Erythroblast (primary cell): ENCODE measurements around the gene UBL5.
"Not testable (repeated sequence)": the region's sequence is repeated elsewhere in the genome, so short reads cannot be mapped to it uniquely, and the experiment has no call there.

Source experiments
- DNase-seq, 2 experiments: peaks; one replicate each; lab custom pipeline; 2025; lab: John Stamatoyannopoulos, UW
- GATA1 ChIP-seq: IDR thresholded peaks from 2 replicates; pipeline ENCODE4 v1.6.1; 2011; ENCODE audit warnings: low read depth, mild to moderate bottlenecking, control low read depth, low read length, moderate library complexity
- POLR2A ChIP-seq: IDR thresholded peaks from 2 replicates; pipeline ENCODE4 v1.6.1; 2011; ENCODE audit warnings: mild to moderate bottlenecking, low read length

Gene UBL5

GRCh38 chr19:9796113-9796773, 31.5 kb upstream of the UBL5 start:
- peak; percentile 92 to 93 for DNase-seq
- no peak for TF ChIP-seq GATA1
- TF ChIP-seq POLR2A = no peak

- no peak for DNase-seq
- TF ChIP-seq POLR2A (no peak), GATA1 (no peak)
Measured at GRCh38 chr19:9797871-9798270, 29.8 kb upstream of the UBL5 start.

GRCh38 chr19:9799162-9799561, 28.6 kb upstream of the UBL5 start:
- TF ChIP-seq GATA1 (no peak), POLR2A (no peak)
- DNase-seq = no peak

- TF ChIP-seq GATA1 (no peak), POLR2A (no peak)
- no peak for DNase-seq
Measured at GRCh38 chr19:9801976-9802375, 25.7 kb upstream of the UBL5 start.

- TF ChIP-seq GATA1 = no peak
- TF ChIP-seq POLR2A = no peak
- DNase-seq = no peak
Measured at GRCh38 chr19:9806803-9807202, 20.9 kb upstream of the UBL5 start.

GRCh38 chr19:9808855-9809824, 18.6 kb upstream of the UBL5 start:
- TF ChIP-seq GATA1 (no peak), POLR2A (no peak)
- DNase-seq = no peak

- TF ChIP-seq POLR2A (no peak), GATA1 (no peak)
- no peak for DNase-seq
Measured at GRCh38 chr19:9811139-9811538, 16.6 kb upstream of the UBL5 start.

- TF ChIP-seq GATA1 = no peak
- TF ChIP-seq POLR2A = no peak
- DNase-seq = no peak
Measured at GRCh38 chr19:9818175-9818733, 9.5 kb upstream of the UBL5 start.

- peak; percentile 98 to 100 for DNase-seq
- TF ChIP-seq POLR2A (peak; percentile 81), GATA1 (no peak)
Measured at GRCh38 chr19:9818734-9819595, 8.8 kb upstream of the UBL5 start, which contains the start of gene FBXL12. TSS of gene FBXL12 (minus strand) at chr19:9819079. CDS start at chr19:9818813, 266 bp downstream.

GRCh38 chr19:9819596-9819909, 8.2 kb upstream of the UBL5 start:
- TF ChIP-seq POLR2A (no peak), GATA1 (no peak)
- no peak for DNase-seq

- DNase-seq = not testable (repeated sequence)
Measured at GRCh38 chr19:9820034-9820433, 7.7 kb upstream of the UBL5 start.

- DNase-seq = no peak
Measured at GRCh38 chr19:9823816-9824215, 3.9 kb upstream of the UBL5 start.

GRCh38 chr19:9828551-9829063, 889 bp downstream of the UBL5 start:
- TF ChIP-seq GATA1 (no peak), POLR2A (no peak)
- DNase-seq = peak; percentile 34 to 39

More at GRCh38 chr19:9823816-9824215, 3.9 kb upstream of the UBL5 start:
- TF ChIP-seq POLR2A = no peak
- TF ChIP-seq GATA1 = no peak

- DNase-seq = no peak
- TF ChIP-seq GATA1 = no peak
- TF ChIP-seq POLR2A = no peak
Measured at GRCh38 chr19:9834307-9834725, 6.6 kb downstream of the UBL5 start.
